K562 (cell line): ENCODE measurements around the gene TCF12. TPM values are rescaled to one million over a fixed set of nuclear protein-coding genes. Genes with fewer than 3 reads are reported as not detected.

Experiments
- ATAC-seq: fragments of 200-7000 bp; cut with Tn5 transposase; 3 replicates; pipeline ENCODE4 v1.9.1; 2020; ENCODE audit warnings: moderate library complexity
- BruUV-seq: library from RNA; stranded (reverse); fragments of 400-500 nt; replicated peaks from 2 replicates; lab custom pipeline; 2021; lab: Mats Ljungman, UMichigan
- CTCF ChIA-PET: fragments of 300-600 bp; formaldehyde crosslinking; extraction: SDS; loops from one replicate; lab custom pipeline; 2021; ENCODE audit warnings: low intra/inter-chr PET ratio; lab: Yijun Ruan, JAX
- POLR2A ChIA-PET: fragments of 300-600, 350-650 bp; sonication (Branson Sonifier 250); formaldehyde crosslinking; extraction: SDS; loops from one replicate; lab custom pipeline; 2021; ENCODE audit warnings: antibody characterized with exemption, inconsistent platforms; lab: Yijun Ruan, JAX
- DNase-seq, 4 experiments: peaks; one replicate each; pipeline versions ENCODE4 v3.0.0 to v3.0.0-alpha.2; 2011 to 2018; ENCODE audit warnings: low spot score in 3 of 4, mixed read lengths in 3 of 4; ENCODE audit errors: extremely low read depth in 1 of 4
- FAIRE-seq: peaks from 2 replicates; lab custom pipeline; 2011; peaks lifted over from hg19 to GRCh38; lab: Jason Lieb, UNC
- H2AFZ ChIP-seq: 2 replicates; pipeline ENCODE4 v1.6.0; 2011; ENCODE audit warnings: low read depth, low read length, control low read depth, inconsistent platforms
- H3K27ac ChIP-seq: fragments of 200-600 bp; 3 replicates; pipeline ENCODE4 v1.8.0; 2011; ENCODE audit warnings: low read depth, mild to moderate bottlenecking, control low read depth, inconsistent platforms, low read length, moderate library complexity, mixed read lengths; ENCODE audit errors: extremely low read depth
- H3K27me3 ChIP-seq, 2 experiments: fragments of 300-600 bp in 1 of 2; 2 replicates in 1 of 2; 3 replicates in 1 of 2; pipeline versions ENCODE4 v1.6.0 to v1.8.0; 2011; ENCODE audit warnings: inconsistent platforms in 2 of 2, low read length in 2 of 2, mild to moderate bottlenecking in 1 of 2, mixed read lengths in 1 of 2, moderate library complexity in 1 of 2; ENCODE audit not compliant: control insufficient read depth in 2 of 2, insufficient read depth in 2 of 2
- H3K36me3 ChIP-seq: fragments of 300-600 bp; 3 replicates; pipeline ENCODE4 v1.8.0; 2011; ENCODE audit warnings: mild to moderate bottlenecking, low read length, inconsistent platforms; ENCODE audit not compliant: control insufficient read depth, insufficient read depth
- H3K4me1 ChIP-seq, 2 experiments: fragments of 200-600 bp in 1 of 2; replicated peaks in 1 of 2; 2 replicates in 1 of 2; 3 replicates in 1 of 2; pipeline versions ENCODE4 v1.5.1 to v1.8.0; 2011; ENCODE audit warnings: inconsistent platforms in 2 of 2, low read length in 2 of 2, mild to moderate bottlenecking in 1 of 2, mixed read lengths in 1 of 2, moderate library complexity in 1 of 2; ENCODE audit not compliant: control insufficient read depth in 2 of 2, insufficient read depth in 2 of 2
- H3K4me2 ChIP-seq: 2 replicates; pipeline ENCODE4 v1.6.1; 2011; ENCODE audit warnings: low read length, control low read depth, inconsistent platforms, mixed read lengths; ENCODE audit not compliant: insufficient read depth
- H3K4me3 ChIP-seq: fragments of 200-600 bp; sonication (generic), shearing (Covaris generic); 2 replicates; pipeline ENCODE4 v1.5.1; 2016; ENCODE audit warnings: control low read depth, inconsistent platforms
- H3K79me2 ChIP-seq: fragments of 200-600 bp; 3 replicates; pipeline ENCODE4 v1.8.0; 2011; ENCODE audit warnings: low read length, inconsistent platforms; ENCODE audit not compliant: control insufficient read depth, insufficient read depth
- H3K9ac ChIP-seq, 2 experiments: 2 replicates each; pipeline versions ENCODE4 v1.6.0 to v1.6.1; 2011; ENCODE audit warnings: low read depth in 2 of 2, low read length in 2 of 2, control low read depth in 1 of 2, inconsistent platforms in 1 of 2, mild to moderate bottlenecking in 1 of 2, mixed read lengths in 1 of 2; ENCODE audit not compliant: insufficient read depth in 1 of 2
- H3K9me1 ChIP-seq: one replicate; pipeline ENCODE4 v1.6.0; 2011; ENCODE audit warnings: inconsistent platforms, mild to moderate bottlenecking, low read length, moderate library complexity; ENCODE audit not compliant: control insufficient read depth, insufficient read depth
- H3K9me3 ChIP-seq: replicated peaks from 2 replicates; pipeline ENCODE4 v1.5.1; 2011; ENCODE audit warnings: low read depth, low read length, inconsistent platforms; ENCODE audit not compliant: control insufficient read depth, insufficient read depth
- H4K20me1 ChIP-seq: replicated peaks from 2 replicates; pipeline ENCODE4 v1.6.1; 2011; ENCODE audit warnings: low read length, inconsistent platforms, mixed read lengths; ENCODE audit not compliant: control insufficient read depth, insufficient read depth
- CHCHD3 ChIP-seq: fragments of 250-450 bp; sonication (Bioruptor Pico); IDR thresholded peaks from 2 replicates; pipeline ENCODE4 v2.1.2; 2022; ENCODE audit warnings: mild to moderate bottlenecking
- FOXA1 ChIP-seq: fragments of 450-650 bp; IDR thresholded peaks from 2 replicates; pipeline ENCODE4 v1.6.1; 2016; ENCODE audit warnings: mild to moderate bottlenecking, borderline replicate concordance
- KLF13 ChIP-seq: fragments of 450-650 bp; IDR thresholded peaks from 2 replicates; pipeline ENCODE4 v1.6.1; 2016; ENCODE audit warnings: missing genetic modification characterization, low read depth, mild to moderate bottlenecking, missing compliant biosample characterization, moderate library complexity, borderline replicate concordance
- LEF1 ChIP-seq: fragments of 450-650 bp; IDR thresholded peaks from 2 replicates; pipeline ENCODE4 v1.6.1; 2016; ENCODE audit warnings: mild to moderate bottlenecking
- MXI1 ChIP-seq: IDR thresholded peaks from 2 replicates; pipeline ENCODE4 v1.6.1; 2011; ENCODE audit warnings: low read depth, mild to moderate bottlenecking, improper control_type of control experiment, low read length
- NR1H2 ChIP-seq: sonication (generic); formaldehyde crosslinking; IDR thresholded peaks from 2 replicates; pipeline ENCODE4 v1.4.0; 2020; ENCODE audit warnings: mild to moderate bottlenecking, missing genetic modification reagents
- PHB2 ChIP-seq: fragments of 450-650 bp; IDR thresholded peaks from 2 replicates; pipeline ENCODE4 v1.6.1; 2017; ENCODE audit warnings: low read depth
- PHF20 ChIP-seq: fragments of 450-650 bp; IDR thresholded peaks from 2 replicates; pipeline ENCODE4 v1.6.1; 2018; ENCODE audit not compliant: partially characterized antibody
- PRPF4 ChIP-seq: fragments of 200-400 bp; formaldehyde crosslinking; IDR thresholded peaks from one replicate; pipeline ENCODE4 v1.6.1; 2017; ENCODE audit warnings: low read length, low read depth, mild to moderate bottlenecking; ENCODE audit not compliant: insufficient read depth, poor library complexity, severe bottlenecking
- RBM15 ChIP-seq: fragments of 200-400 bp; formaldehyde crosslinking; IDR thresholded peaks from 2 replicates; pipeline ENCODE4 v1.6.1; 2018; ENCODE audit warnings: mild to moderate bottlenecking, low read length, moderate library complexity; ENCODE audit not compliant: insufficient read depth
- RCOR1 ChIP-seq, 2 experiments: IDR thresholded peaks; 2 replicates each; pipeline ENCODE4 v1.6.1; 2012; ENCODE audit warnings: low read depth in 2 of 2, low read length in 2 of 2, borderline replicate concordance in 1 of 2, improper control_type of control experiment in 1 of 2
- SREBF2 ChIP-seq: sonication (generic); formaldehyde crosslinking; IDR thresholded peaks from 2 replicates; pipeline ENCODE4 v1.4.0; 2020; ENCODE audit warnings: mild to moderate bottlenecking, missing genetic modification reagents
- TAF7 ChIP-seq: fragments of 450-650 bp; IDR thresholded peaks from 2 replicates; pipeline ENCODE4 v1.6.1; 2016; ENCODE audit warnings: missing genetic modification characterization, missing compliant biosample characterization
- TCFL5 ChIP-seq: fragments of 250-450 bp; sonication (Bioruptor Pico); conservative IDR thresholded peaks from 2 replicates; pipeline ENCODE4 v1.6.1; 2021; ENCODE audit warnings: mild to moderate bottlenecking, moderate library complexity, matching md5 sums
- ZFX ChIP-seq: sonication (generic); formaldehyde crosslinking; IDR thresholded peaks from 2 replicates; pipeline ENCODE4 v1.8.0; 2022; ENCODE audit warnings: mild to moderate bottlenecking, missing genetic modification reagents, moderate library complexity
- ZNF124 ChIP-seq: sonication (generic); formaldehyde crosslinking; IDR thresholded peaks from 2 replicates; pipeline ENCODE4 v1.8.1; 2022; ENCODE audit warnings: missing genetic modification reagents
- ZNF133 ChIP-seq: fragments of 250-450 bp; sonication (Bioruptor Pico); IDR thresholded peaks from 2 replicates; pipeline ENCODE4 v1.4.0; 2020; ENCODE audit warnings: mild to moderate bottlenecking
- ZNF764 ChIP-seq: fragments of 250-450 bp; sonication (Bioruptor Pico); IDR thresholded peaks from 2 replicates; pipeline ENCODE4 v1.4.0; 2020; ENCODE audit warnings: low read depth, mild to moderate bottlenecking, moderate library complexity
- WGBS: fragments of 100-300 bp; shearing (Covaris generic); methylation state at CpG from one replicate; pipeline ENCODE4 v1.1.6; 2016; ENCODE audit warnings: low coverage, mixed read lengths; ENCODE audit not compliant: insufficient coverage; ENCODE audit errors: missing lambda C conversion rate; 5-methylcytosine and 5-hydroxymethylcytosine counted together
- in situ Hi-C: fragments of 300-500 bp; cut with MboI; formaldehyde crosslinking; loops from 4 replicates; pipeline ENCODE4 v1.15.0; 2018; ENCODE audit warnings: inconsistent platforms, mixed read lengths
- intact Hi-C: fragments of 100-400 bp; cut with micrococcal nuclease; formaldehyde crosslinking; loops from 2 replicates; pipeline ENCODE4 v1.14.2; 2022
- polyA plus RNA-seq, 8 experiments: library from polyadenylated mRNA; depleted of rRNA in 4 of 8; stranded (reverse) in 5 of 8; unstranded in 3 of 8; fragments of >200 nt; fragmentation: Nextera tagmentation in 2 of 8; fragmentation: Illumina TruSeq in 1 of 8; extraction: Ambion mirVana in 2 of 8; extraction: Trizol in 1 of 8; gene quantifications; 2 replicates each; pipeline versions ENCODE4 v1.2.1 to v1.2.3, GENCODE V29; 2011 to 2014; ENCODE audit warnings: inconsistent platforms in 1 of 8, missing spikeins in 1 of 8
- total RNA-seq, 7 experiments: library from RNA; depleted of rRNA in 6 of 7; stranded (reverse); fragments of >200 nt in 6 of 7; fragmentation: Illumina TruSeq in 2 of 7; extraction: Trizol in 2 of 7; gene quantifications; 2 replicates each; pipeline versions ENCODE4 v1.2.1 to v1.2.3, GENCODE V29; 2011 to 2021; ENCODE audit warnings: low replicate concordance in 1 of 7
- TF ChIP-seq, protein P1 (sequence below): sonication (generic); formaldehyde crosslinking; IDR thresholded peaks from 2 replicates; pipeline ENCODE4 v1.8.0; 2022; ENCODE audit warnings: mild to moderate bottlenecking, missing genetic modification reagents
- TF ChIP-seq, protein P2 (sequence below): fragments of 250-450 bp; sonication (Bioruptor Pico); IDR thresholded peaks from 2 replicates; pipeline ENCODE4 v1.8.0; 2022; ENCODE audit warnings: inconsistent platforms, mild to moderate bottlenecking, moderate library complexity, borderline replicate concordance

TCF12 gene
- total and polyA plus RNA-seq, 9 of the 15 experiments (the other 6 are each of a cell fraction or from before 2014, with no cell fraction given), result 10.5 to 132 (median 52.9) TPM

DNA sequence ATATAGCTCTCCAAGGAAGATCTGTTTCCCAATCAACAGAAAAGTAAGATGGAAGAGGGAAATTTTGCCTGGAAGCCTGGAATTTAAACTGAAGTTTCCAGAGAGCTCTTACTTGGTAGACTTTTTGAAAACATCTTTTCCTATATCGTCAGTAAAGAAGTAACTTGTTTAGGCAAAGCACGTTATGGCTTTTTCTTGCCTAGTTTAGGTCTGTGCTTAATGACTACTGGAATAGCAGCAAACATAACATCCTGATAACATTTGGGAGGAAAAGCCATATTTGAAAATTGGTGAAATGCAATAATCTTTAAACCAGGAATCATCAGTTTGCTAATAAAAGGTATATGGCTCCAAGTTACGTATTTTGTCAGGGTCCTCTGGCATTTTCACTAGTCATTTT, 297.4 kb downstream of the TCF12 start:
- WGBS, result 68% methylated on average over 3 of the region's 3 CpGs
- H3K79me2 ChIP-seq, result peaks cover 22% of the 10 kb centered on the region
- no peak for FAIRE-seq
- peaks cover 3 to 10% of the 10 kb centered on the region in 2 experiments; a peak in 2 of 5 replicates for H3K4me1 ChIP-seq
- H2AFZ ChIP-seq, result no peak overlapping the region
- ATAC-seq, result no peak
- H4K20me1 ChIP-seq, result no peaks in the 10 kb centered on the region; the same call in 1 of the 2 replicates
- no peaks in the 10 kb centered on the region for H3K27me3 ChIP-seq
- CTCF ChIA-PET, result no interaction called here
- DNase-seq, result no peak
- H3K9me3 ChIP-seq, result no peaks in the 10 kb centered on the region
- intact Hi-C loops (loop anchor here (10.0 kb wide), 2 partner anchors 201 to 721 kb away; no protein-coding TSS in a partner anchor), in situ Hi-C loops (no loop called here)
- POLR2A ChIA-PET, result interaction anchor here (0.8 to 1.1 kb wide), 3 partner anchors 8 to 1242 kb away, joined by 3 read pairs; no protein-coding TSS in a partner anchor
- H3K9ac ChIP-seq, result no peak overlapping the region
- no peak overlapping the region for H3K27ac ChIP-seq
- no peaks in the 10 kb centered on the region for H3K9me1 ChIP-seq
- no peaks in the 10 kb centered on the region for H3K36me3 ChIP-seq
- no TSS peak for BruUV-seq
- TF ChIP-seq FOXA1, result no peak
- TF ChIP-seq NR1H2 (CRISPR knock-in tag), result no peak
- no peak for TF ChIP-seq ZNF124 (CRISPR knock-in tag)
- no peak for TF ChIP-seq ZFX (CRISPR knock-in tag)
- no peak for TF ChIP-seq RCOR1 (IDR thresholded peaks at IDR 0.05; ENCODE audit: borderline replicate concordance in 1 of 2, low read depth in 2 of 2, low read length in 2 of 2)
- TF ChIP-seq KLF13 (tag), result no peak
- TF ChIP-seq, protein P1, sequence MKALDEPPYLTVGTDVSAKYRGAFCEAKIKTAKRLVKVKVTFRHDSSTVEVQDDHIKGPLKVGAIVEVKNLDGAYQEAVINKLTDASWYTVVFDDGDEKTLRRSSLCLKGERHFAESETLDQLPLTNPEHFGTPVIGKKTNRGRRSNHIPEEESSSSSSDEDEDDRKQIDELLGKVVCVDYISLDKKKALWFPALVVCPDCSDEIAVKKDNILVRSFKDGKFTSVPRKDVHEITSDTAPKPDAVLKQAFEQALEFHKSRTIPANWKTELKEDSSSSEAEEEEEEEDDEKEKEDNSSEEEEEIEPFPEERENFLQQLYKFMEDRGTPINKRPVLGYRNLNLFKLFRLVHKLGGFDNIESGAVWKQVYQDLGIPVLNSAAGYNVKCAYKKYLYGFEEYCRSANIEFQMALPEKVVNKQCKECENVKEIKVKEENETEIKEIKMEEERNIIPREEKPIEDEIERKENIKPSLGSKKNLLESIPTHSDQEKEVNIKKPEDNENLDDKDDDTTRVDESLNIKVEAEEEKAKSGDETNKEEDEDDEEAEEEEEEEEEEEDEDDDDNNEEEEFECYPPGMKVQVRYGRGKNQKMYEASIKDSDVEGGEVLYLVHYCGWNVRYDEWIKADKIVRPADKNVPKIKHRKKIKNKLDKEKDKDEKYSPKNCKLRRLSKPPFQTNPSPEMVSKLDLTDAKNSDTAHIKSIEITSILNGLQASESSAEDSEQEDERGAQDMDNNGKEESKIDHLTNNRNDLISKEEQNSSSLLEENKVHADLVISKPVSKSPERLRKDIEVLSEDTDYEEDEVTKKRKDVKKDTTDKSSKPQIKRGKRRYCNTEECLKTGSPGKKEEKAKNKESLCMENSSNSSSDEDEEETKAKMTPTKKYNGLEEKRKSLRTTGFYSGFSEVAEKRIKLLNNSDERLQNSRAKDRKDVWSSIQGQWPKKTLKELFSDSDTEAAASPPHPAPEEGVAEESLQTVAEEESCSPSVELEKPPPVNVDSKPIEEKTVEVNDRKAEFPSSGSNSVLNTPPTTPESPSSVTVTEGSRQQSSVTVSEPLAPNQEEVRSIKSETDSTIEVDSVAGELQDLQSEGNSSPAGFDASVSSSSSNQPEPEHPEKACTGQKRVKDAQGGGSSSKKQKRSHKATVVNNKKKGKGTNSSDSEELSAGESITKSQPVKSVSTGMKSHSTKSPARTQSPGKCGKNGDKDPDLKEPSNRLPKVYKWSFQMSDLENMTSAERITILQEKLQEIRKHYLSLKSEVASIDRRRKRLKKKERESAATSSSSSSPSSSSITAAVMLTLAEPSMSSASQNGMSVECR, result no peak
- no peak for TF ChIP-seq PRPF4
- TF ChIP-seq ZNF133 (CRISPR knock-in tag), result no peak
- TF ChIP-seq LEF1, result no peak
- no peak for TF ChIP-seq TCFL5 (CRISPR knock-in tag)
- TF ChIP-seq, protein P2, sequence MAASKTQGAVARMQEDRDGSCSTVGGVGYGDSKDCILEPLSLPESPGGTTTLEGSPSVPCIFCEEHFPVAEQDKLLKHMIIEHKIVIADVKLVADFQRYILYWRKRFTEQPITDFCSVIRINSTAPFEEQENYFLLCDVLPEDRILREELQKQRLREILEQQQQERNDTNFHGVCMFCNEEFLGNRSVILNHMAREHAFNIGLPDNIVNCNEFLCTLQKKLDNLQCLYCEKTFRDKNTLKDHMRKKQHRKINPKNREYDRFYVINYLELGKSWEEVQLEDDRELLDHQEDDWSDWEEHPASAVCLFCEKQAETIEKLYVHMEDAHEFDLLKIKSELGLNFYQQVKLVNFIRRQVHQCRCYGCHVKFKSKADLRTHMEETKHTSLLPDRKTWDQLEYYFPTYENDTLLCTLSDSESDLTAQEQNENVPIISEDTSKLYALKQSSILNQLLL (CRISPR knock-in tag), result no peak
- no peak for TF ChIP-seq RBM15
- TF ChIP-seq PHF20, result no peak
- TF ChIP-seq TAF7 (tag), result no peak
- TF ChIP-seq MXI1, result no peak
- TF ChIP-seq CHCHD3, result no peak
- TF ChIP-seq SREBF2, result no peak
- no peak for TF ChIP-seq ZNF764 (CRISPR knock-in tag)
- no peak for TF ChIP-seq PHB2
- no peak overlapping the region for H3K4me2 ChIP-seq
- H3K4me3 ChIP-seq, result no peak overlapping the region
